Choroid plexus epithelial cell (primary cell): ENCODE data around the gene ANKRD27.
A peak's percentile ranks its signal among the peaks of the same experiment; 100 is the strongest.

Experiments
- DNase-seq: peaks from one replicate; pipeline ENCODE4 v3.0.0-alpha.2; 2010; ENCODE audit warnings: low read depth
- H3K4me3 ChIP-seq: 2 replicates; pipeline ENCODE4 v1.5.1; 2011; ENCODE audit warnings: low read depth, mild to moderate bottlenecking, control low read depth, low read length, moderate library complexity
- TF ChIP-seq, protein P1 (sequence below): conservative IDR thresholded peaks from 2 replicates; pipeline ENCODE4 v1.5.1; 2011; ENCODE audit warnings: low read depth, mild to moderate bottlenecking, control low read depth, inconsistent platforms, low read length, moderate library complexity

Gene ANKRD27

DNA sequence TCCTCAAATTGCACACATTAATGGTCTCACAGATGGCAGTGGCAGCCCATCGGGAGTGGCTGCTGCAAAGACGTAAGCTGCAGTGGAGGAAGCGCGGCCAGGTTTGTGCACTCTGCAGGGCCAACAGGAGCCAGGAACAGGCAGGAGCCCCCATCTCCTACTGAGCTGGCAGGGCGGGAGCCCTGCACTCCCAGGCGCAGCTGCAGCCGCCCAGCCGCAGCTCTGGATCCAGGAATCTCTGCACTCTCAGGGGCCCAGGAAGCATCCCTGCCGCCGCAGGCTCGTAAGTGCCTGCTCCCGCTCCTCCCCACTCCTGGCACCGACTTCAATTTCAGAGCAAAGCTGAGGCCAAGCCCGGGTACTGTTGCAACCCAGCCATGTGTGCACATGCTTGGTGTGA, 37.5 kb downstream of the ANKRD27 start:
- TF ChIP-seq, protein P1, sequence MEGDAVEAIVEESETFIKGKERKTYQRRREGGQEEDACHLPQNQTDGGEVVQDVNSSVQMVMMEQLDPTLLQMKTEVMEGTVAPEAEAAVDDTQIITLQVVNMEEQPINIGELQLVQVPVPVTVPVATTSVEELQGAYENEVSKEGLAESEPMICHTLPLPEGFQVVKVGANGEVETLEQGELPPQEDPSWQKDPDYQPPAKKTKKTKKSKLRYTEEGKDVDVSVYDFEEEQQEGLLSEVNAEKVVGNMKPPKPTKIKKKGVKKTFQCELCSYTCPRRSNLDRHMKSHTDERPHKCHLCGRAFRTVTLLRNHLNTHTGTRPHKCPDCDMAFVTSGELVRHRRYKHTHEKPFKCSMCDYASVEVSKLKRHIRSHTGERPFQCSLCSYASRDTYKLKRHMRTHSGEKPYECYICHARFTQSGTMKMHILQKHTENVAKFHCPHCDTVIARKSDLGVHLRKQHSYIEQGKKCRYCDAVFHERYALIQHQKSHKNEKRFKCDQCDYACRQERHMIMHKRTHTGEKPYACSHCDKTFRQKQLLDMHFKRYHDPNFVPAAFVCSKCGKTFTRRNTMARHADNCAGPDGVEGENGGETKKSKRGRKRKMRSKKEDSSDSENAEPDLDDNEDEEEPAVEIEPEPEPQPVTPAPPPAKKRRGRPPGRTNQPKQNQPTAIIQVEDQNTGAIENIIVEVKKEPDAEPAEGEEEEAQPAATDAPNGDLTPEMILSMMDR, result no peak
- no peak for DNase-seq
- no peak overlapping the region for H3K4me3 ChIP-seq

DNA sequence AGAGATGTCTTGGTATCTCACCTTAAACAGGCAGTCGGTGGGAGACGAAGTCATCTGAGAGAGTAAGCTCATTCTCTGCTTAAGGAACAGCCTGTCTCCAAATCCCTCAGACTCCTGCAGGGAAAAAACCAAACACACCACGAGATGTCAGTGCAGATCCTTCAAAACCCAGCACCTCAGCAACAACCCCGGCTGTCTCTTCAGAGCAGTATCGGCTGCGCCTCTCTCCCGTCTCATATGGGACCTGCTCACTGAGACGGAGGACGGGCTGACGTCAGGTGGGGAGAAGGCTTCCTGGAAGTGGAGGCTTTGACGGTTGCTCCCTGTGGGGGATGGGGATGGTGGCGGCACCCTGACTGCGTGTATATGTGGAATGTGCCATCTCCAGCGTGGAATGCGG, 43.6 kb downstream of the ANKRD27 start:
- peak; percentile 27 for DNase-seq
- no peak overlapping the region for H3K4me3 ChIP-seq
- TF ChIP-seq, protein P1, result peak; percentile 35

DNA sequence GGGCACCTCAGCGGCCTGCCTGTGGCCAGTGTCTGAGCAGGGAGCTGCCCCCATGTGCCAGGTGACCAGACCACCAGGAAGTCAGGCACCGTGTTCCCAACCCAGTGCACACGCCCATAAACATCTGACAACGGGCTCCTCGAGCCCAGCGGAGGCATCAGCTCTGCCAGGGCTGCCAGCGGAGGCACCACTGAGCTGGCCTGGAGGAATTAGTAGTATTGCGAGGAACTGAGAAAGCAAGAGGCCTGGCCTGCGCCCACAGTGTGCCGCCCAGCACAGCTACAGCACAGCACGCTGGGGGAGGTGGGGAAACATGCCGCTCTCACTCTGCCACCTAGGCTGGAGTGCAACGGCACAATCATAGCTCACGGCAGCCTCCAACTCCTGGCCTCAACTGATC, 44.6 kb downstream of the ANKRD27 start:
- H3K4me3 ChIP-seq, result no peak overlapping the region
- TF ChIP-seq, protein P1, result no peak
- no peak for DNase-seq

DNA sequence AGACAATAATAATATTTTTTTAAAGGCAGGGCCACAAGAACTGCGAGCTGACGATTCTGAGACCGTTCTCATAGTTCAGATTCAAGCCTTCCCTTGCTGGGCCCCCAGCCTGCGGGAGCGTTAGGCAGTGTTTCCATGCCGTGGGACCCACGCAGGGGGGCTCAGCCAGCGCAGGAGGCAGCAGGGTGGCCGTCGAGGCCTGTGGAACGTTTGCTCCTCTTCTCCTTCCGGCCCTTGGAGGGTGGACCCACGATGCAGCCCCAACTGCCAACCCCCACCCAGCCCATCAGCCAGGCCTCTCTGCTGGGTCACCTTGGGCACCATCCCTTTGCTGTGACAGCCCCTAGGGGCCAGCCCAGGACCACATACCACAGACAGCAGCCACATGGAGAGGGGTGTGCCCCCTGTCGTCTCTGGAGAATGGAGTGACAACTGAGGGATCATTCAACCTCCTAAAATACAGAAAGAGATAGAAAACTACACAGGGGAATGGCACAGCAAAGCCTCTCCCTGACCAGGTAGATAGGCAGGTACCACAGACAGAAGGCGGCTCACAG, 47.2 kb downstream of the ANKRD27 start:
- TF ChIP-seq, protein P1, result no peak
- DNase-seq, result no peak
- no peak overlapping the region for H3K4me3 ChIP-seq

DNA sequence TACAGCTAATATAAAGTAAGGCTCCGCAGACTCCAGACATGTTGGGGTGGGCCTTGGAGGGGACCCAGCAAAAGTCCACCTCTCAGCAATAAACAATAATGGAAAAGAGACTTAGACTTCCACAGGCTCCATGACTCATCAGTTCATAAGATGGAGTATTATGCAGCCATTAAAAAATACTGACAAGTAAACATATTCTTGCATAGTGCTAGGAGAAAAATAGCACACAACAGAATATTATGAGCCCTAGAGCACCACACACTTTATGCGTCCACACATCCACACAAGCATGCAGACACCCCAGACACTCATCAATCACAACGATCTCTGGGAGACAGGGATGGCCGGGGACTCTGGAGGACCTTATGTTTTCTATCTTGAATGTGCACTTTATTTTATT, 48.0 kb downstream of the ANKRD27 start:
- no peak for DNase-seq
- no peak overlapping the region for H3K4me3 ChIP-seq
- TF ChIP-seq, protein P1, result no peak

DNA sequence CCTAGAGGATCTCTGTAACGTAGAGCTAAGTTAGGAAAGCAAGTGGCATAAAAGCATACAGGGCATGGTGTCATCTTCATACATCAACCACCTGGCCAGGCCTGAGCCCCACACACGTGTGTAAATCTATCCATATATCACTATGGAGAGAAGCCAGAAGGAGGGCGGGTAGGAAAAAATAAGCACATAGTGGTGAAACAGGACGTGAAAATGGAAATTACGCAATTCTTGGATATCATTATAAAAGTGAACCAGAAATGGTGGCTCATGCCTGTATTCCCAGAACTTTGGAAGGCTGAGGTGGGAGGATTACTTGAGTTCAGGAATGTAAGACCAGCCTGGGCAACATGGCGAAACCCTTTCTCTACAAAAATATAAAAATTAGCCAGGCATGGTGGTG, 50.6 kb downstream of the ANKRD27 start:
- H3K4me3 ChIP-seq, result no peak overlapping the region
- TF ChIP-seq, protein P1, result no peak
- peak; percentile 7 for DNase-seq

DNA sequence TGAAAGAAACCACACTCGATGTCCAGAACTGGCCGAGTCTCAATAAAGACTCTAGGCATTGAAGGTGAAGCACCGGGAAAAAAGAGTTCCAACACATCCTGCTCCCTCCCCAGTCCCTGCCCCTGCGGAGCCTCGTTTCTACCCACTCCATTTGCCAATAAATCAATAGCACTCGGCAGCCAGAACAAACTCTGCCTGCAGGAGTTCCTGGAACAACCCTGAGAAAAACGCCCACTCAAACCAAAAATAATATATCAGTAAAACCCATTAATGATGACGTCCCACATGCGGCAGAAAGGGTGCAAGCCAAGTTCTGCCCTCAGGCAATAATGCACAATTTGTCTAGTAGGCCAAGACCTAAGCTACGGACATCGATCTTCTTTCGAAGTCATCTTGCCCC, 53.0 kb downstream of the ANKRD27 start:
- TF ChIP-seq, protein P1, result no peak
- no peak overlapping the region for H3K4me3 ChIP-seq
- DNase-seq, result no peak
